Measurements from ENCODE around the gene ACD.

ACD gene

DNA sequence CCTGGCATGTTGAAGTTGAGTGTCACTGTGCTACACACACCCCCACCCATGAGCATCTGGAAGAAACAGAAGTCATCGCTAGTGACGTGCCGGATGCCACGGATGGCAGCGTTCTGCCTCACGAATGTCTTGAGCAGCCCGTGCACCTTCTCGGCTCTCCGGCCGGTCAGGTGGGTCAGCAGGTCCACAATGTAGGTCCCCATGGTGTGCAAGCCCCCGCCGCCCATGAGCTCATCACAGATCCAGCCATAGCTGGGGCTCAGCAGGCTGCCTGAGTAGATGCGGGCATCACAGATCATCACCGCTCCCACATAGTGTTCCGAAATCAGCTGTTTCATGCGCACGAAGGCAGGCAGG, 15.5 kb upstream of the ACD start:
- no peak for DNase-seq

DNA sequence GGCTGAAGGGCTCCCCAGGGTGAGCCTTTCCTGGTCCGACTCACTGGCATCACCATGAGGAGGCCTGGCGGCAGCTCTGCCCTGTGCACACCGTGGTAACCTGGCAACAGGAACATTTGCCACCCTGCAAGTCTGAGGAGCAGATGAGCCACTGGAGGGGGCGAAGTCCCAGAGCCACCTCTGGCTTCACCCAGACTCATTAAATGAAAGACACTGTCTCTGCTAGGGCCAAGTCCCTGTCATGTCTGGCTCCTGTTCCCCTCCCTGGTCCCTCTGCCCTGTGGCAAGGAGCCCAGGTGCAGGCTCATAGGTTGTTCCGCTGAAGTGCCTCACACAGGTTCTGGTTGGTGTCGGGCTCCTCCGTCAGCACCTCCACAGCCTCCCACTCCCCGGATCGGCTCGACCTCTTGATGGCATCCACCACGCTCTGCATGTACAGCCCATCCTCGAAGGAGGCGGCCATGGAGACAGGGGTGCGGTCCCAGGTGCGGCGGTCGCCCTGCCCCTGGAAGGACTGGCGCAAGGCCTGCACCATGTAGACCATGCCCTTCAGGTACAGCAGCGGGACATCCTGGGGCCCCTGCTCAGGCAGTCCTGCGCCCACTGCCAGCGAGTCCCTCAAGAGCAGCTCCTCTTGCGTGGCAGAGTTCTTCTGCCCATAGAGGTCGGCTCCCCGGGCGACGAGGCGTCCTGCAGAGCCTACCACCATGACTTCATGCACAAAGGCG, 15.0 kb upstream of the ACD start:
- no peak for DNase-seq

DNA sequence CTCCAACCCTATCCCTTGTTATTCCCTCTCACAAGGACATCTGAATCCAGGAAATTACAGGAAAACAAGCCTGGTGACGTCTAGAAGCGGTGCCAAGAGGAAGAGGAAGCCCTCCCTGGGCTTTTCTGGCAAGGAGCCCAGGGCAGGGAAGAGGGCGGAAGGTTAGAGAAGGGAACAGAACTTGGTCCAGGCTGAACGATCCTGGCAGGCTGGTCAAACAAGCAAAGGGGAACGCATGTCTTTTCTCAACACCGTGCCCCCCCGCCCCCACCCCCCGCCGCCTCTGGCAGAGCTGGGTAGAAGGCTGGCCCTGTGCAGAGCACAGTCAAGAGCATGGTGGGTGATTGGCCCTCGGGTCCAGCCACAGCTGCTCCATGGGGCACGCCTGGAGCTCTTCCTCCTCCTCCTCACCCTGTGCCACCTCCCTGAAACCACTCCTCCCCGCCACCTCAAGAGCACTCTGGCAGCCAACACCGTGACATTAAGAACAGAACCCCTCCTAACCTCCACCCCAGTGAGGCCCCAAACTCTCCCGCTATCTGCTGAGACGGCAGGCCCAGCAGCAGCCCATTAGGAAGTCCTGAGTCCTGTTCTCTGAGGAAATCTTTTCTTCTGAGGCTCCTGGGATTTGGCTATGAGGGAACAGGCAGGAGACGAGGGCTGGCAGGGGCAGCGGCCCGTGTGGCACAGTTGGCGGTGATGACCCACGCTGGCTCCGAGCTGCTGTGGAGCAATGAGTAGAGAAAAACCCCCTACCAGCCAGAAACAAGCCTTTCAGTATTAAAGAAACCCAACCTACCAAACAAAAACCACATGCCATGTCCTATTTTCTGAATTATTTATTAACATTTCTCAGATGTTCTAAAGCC, 13.9 kb upstream of the ACD start:
- DNase-seq, result no peak

DNA sequence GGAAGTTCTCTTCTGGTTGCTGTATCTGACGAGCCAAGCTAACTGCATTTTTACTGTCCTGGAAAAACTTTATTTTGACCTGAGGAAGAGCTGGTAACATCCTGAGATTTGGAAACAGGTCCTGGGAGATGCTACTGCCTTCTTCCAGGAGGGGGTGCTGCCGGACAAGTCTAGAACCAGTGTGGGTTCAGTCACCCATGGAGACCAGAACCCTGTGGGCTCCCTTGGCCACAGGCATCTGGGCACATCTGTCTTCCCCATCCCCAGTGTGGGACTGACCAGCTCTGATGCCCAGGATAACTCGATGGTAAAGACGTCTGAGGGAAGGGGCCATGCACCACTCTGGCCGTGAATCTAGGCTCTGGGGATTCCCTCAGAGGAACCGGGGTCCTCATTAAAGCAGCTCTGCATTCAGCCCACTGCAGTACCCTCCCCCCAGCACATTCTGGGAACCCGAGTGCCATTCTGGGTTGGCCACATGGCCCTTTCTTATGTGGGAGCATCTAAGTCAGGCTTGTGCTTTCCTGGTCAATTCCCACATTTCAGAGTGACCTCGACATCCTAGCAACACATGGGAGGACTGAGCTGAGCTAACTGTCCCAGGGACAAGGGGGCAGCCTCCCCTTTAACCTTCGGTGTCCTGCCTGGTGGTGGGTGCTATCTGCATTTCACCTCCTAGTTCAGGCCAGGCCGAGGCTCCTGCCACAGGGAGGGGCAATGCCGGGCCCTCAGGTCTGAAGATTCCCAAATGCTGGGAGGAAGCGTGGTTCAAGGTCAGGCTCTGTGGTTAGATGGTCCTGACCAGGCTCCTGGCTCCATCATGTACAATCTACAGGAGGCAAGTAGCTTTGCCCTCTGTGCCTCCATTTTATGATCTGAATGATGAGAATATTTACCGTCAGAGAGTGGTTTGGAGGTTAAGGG, 12.9 kb upstream of the ACD start:
- DNase-seq, result no peak

DNA sequence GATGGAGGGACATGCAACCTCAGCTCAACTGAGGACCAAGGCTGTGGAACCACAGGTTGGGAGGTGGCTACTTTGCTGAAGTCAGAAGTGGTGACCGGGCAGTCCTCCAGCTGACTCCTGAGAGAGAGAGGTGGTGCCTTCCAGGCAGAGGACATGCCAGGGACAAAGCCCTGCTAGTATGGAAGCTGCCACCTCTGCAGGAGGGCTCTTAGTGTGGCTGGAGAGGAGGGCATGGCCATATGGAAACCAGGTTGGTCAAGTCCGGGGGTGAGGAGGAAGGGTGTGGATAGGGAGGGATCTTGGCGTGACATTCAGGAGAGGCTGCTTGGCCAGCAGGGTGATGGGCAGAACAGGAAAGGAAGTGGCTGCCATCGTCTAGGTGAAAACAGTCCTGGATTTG, 12.2 kb upstream of the ACD start:
- DNase-seq, result no peak

DNA sequence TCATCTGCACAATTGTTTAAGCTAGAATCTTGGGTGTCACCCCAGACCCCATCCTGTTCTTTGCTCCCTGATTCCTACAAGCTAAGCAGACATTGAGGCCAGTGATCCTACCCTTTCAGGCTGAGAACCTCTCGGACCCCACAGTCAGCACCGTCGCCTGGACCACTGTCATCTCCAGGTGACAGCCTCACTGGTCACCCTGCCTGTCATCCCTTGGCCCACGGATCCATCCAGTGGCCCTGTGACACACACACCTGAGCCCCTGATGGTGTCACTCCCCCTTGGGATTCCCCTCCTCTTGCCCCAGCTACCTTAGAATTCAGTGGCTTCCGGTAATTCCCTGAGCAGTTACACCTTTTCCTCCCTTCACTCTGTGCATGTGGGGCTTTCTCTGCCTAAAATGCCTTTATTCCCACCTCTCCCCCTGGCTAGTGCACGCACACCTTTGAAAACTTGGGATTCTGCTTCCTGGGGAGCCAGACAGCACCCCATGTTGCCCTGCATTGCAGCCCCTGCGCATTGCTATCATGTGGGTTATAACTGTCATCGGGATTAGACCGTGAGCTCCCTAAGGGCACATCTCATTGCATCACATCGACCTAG, 9.5 kb upstream of the ACD start:
- DNase-seq, result no peak

DNA sequence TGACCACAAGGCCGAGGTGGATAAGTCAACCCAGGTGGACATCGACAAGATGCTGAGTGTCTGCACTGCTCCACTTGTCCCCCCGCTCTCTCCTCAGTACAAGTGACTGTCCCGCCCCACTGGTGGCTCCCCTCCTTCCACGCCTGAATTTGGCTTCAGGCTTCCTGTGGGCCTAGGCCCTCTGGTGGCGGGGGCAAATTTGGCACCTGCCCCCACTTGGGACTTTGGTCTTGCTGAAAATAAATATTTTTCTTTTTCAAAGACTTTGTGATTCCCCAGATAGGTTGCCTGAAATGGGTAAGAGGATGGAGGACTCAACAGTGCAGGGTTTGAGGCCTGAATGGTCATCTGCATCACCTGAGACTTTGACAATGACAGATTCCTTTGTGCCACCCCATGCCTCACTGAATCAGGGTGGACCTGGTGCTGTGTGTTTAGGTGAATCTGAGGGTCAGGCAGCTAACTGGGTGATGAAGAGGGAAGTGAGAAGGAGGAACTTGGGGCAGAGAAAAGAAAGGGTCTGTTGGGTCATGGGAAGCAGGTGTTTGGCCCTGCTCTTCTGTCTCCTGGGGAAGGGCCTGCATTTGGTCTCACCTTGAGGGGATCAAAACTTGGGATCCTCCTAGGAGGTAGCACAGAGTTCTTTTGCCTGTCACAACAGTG, 8.6 kb upstream of the ACD start:
- no peak for DNase-seq

DNA sequence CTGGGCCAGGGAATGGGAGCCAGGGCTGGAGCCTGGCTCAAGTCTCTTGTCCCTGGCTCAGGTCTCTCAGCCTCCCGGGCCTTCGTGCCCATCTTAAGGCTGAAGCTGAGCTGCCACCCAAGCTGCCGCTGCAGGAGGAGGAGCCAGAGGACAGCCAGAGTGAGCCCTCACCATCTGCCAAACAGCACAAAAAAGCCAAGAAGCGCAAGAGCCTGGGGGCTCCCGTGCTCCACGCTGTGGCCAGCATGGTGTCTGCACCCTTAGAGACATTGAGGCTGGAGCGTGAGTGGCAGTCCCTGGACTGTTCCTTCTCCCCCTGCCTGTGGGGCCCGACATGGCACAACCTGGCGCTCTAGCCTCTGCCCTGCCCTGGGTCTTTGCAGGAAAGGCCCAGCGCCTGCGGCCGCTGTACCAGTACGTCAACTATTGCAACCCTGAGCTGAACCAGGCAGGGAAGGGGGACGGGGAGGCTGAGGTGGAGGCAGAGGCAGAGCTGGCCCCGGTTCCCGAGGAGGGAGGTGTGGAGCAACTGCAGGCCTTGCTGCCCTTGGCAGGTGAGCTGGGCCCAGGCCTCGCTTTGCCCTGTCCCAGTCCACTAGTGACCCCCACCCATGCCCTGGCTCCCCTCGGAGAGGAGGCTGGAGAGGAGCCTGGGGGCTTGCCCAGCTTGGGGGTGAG, 7.9 kb upstream of the ACD start:
- no peak for DNase-seq

DNA sequence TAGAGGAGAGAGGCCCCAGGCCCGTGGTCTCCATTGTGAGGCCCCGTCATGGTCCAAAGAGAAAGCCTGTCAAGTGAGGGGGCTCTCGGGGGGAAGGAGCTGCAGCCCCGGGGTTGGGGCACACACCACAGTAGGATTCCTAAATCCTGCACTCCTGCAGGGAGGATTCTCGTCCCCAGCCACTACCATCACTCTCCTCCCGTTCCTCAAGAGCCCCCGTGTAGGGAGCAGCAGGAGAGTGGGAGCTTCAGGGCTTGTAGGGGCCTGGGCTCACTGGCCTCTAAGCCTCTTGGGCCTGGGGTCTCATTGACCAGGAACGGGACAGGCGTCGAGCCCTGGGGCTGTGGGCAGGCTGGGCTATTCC, 7.4 kb upstream of the ACD start:
- no peak for DNase-seq

DNA sequence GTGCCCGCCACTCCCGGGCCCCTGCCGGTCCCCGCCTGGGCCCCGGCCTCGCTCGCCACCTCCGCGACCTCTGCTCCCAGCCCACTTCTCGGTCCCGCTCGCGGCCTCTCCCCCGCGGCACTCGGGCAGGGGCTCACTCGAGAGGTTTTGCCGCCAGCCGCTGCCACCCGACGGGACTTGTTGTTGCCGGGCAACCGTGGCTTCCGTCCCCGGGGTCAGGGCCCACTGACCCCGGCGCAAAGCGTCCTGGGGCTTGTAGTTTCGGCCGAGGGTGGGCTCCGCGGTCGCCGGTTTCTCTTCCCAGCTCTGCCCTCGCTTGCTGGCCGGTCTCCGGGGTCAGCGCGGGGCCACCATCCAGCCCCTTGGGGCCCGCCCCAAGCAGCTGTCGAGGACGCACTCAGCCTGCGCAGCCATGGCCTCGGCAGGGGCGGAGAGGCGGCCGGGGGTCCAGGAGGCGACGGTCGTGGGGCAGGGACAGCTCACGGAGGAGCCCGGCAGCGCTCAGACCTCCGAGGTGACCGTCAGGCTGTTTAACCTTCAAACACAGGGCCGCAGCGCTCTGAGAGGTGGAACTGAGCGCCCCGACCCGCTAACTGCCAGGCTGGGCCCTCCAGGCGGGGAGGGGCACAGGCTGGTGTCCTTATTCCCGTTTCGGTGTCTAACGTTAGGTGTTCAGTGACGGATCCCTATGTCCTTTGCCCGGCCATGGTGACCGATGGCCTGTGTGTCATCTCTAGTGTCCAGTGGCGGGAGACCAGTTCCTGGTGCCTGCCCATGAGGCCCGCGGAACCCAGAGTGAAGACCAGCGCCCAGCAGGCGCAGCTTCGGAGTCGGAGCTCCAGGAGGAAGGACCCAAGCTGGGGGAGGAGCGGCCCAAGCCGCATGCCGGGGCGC, 6.7 kb upstream of the ACD start, which contains the start of the genes C16orf86 and ENKD1:
C16orf86 (plus strand) TSS at position 256 of the 894 bp plus-strand sequence; CDS start at position 413, 157 bp downstream.
ENKD1 (minus strand) TSS at position 192 of the 894 bp plus-strand sequence. CDS start 308 bp downstream, outside the sequence.
- no peak for DNase-seq

DNA sequence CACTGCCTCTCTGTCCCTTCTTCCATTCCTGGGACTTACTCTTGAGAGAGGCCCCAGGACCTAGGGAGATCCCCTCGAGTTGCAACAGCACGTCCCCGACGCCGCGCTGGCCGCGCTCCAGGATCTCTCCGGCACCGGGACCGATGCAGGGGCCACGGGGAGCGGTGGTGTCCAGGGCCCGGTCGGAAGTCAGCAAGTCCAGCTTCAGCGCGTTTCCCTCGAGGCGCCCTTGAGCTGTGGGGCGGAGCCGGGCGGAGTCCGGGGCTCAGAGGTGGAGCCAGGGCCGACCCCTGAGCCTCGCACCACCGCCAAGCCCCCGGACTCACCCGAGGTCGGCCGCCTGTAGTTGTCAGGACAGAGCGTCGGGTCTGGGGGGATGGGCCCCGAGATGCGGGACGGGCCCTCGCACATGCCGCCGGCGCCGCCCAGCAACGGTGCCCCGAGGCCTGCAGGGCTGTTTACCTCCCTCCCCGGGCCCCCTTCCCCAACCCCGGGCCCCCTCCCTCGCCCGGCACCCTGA, 6.0 kb upstream of the ACD start:
- no peak for DNase-seq

DNA sequence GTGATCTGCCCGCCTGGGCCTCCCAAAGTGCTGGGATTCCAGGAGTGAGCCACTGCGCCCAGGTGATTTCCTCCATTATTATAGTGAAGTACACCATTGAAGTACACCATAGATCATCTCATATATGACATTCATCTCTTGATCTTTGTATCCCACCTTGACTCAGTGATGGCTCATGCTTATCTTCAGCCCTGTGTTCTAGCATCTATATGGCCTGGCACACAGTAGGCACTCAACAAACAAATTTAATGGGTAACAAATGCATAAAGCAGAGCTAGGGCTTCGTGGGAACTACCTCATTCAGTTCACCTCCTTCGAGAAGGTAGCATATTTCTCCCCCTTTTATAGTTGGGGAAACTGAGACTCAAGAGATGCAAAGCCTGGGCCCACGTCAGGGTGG, 5.5 kb upstream of the ACD start:
- no peak for DNase-seq

DNA sequence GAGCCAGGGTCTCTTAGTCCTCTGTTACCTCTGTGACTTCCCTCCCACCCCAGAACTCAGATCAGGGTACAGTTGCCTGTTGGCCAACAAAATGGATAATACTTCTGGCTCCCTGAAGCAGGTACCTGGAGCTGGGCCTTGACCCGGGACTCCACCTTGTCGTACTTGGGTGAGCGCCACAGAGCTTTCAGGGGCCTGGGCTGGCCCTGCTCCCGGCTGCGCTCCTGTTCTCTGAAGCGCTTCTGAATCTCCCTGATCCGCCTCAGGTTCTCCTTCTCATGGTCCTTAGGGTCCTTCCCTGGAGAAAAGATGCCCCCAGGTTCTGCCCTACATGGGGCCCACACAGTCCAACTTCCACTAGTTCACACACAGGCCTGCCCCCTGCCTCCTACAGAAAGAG, 4.8 kb upstream of the ACD start:
- no peak for DNase-seq

DNA sequence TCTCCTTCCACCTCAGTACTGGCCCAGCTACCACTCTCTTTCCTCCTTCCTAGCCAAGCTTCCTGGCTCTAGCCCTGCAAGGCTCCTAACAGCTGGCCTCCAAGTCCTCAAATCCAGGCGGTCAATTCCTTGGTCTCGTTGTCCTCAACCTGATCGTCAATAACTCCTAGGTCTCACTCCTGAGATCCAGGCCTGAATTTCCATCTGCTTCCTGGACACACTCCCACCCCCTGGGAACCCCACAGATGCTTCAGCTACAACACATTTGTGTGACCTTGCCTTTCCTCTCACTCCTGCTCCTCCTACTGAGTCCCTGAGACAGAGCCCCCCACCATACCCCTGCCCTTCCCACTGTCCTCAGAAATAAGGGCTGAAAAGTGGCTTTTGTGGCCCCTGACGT, 4.2 kb upstream of the ACD start:
- no peak for DNase-seq

DNA sequence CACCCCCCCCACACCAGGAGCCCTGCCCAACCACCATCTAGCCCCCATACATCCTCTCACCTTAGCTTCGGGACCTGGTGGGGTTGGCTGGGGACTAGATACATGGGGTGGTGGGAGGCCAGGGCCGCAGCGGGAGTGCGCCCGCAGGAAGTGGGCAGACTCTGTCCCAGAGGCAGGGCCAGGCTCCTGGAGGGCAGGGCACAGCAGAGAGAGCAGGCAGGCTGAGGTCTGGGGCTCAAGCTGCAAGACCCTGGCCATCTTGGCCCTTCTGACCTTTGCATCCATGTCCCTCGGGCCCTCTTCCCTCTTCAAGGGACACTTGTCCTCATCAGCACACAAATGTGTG, 3.8 kb upstream of the ACD start:
- DNase-seq, result no peak

DNA sequence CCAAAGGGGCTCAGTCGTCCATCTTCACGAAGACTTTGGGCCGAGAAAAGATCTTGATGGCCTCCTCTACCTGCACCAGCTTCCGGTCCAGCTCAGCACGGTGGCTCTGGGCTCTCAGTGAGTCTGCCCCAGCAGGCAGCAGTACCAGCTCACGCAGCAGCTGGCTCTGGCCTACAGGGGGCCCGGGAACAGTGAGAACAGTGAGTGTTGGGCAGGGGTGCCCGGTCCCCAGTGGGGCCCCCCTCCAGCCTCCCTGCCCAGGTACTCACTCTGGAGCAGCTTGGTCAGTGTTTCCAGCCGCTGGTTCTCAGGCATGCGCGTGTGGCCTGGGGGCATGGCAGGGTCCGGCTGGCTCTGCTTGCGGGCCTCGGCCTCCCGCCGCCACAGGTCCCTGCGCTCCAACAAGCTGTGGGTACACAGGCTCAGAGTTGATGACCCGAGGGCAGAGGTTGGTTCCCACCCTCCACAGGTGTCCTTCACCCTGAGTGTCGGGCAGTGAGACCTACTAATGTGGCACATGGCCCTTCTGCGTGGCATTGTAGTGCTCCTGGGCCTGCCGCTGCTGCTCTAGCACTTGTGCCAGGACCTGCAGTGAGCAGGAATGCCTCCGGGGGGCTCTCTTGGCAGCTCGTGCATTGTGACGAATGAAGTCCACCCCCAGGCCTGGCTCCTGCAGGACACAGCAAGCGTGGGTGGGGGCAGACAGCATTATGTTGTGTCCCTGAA, 3.3 kb upstream of the ACD start:
- DNase-seq, result no peak

DNA sequence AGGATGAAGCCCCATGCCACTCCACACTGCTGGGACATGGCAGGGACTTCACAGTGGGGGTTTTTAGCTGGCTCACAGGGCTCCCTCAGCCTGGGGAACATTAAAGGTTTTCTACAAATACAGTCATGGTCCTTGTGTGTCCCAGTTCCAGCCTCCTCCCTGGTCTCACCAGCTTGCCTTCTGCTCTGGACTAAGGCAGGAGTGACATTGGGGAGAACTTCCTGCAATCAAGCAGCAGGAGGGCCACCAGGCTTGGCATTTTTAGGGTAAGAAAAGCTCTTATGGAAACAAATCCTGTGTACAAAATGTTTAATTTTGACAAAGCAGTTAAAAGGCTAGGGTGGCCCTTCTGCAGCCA, 2.6 kb upstream of the ACD start:
- no peak for DNase-seq

DNA sequence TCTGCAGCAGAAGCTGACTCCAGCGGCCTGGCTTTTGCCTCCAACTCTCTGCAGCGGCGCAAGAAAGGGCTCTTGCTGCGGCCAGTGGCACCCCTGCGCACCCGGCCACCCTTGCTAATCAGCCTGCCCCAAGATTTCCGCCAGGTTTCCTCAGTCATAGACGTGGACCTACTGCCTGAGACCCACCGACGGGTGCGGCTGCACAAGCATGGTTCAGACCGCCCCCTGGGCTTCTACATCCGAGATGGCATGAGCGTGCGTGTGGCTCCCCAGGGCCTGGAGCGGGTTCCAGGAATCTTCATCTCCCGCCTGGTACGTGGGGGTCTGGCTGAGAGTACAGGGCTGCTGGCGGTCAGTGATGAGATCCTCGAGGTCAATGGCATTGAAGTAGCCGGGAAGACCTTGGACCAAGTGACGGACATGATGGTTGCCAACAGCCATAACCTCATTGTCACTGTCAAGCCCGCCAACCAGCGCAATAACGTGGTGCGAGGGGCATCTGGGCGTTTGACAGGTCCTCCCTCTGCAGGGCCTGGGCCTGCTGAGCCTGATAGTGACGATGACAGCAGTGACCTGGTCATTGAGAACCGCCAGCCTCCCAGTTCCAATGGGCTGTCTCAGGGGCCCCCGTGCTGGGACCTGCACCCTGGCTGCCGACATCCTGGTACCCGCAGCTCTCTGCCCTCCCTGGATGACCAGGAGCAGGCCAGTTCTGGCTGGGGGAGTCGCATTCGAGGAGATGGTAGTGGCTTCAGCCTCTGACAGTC, 2.0 kb upstream of the ACD start:
- DNase-seq, result no peak
